Stimulated activated CD8-positive, alpha-beta memory T cell treated with anti-CD3 and anti-CD28 coated beads, Interleukin-4, amount 100 ng/mL, for 24 hours (primary cell): ENCODE results near the gene MOCOS.
"Not testable (repeated sequence)": the region's sequence is repeated elsewhere in the genome, so short reads cannot be mapped to it uniquely, and the experiment has no call there.

Experiments used
- DNase-seq: peaks from one replicate; pipeline ENCODE4 v3.0.0-alpha.2; 2020; ENCODE audit warnings: low read depth

MOCOS gene, protein sequence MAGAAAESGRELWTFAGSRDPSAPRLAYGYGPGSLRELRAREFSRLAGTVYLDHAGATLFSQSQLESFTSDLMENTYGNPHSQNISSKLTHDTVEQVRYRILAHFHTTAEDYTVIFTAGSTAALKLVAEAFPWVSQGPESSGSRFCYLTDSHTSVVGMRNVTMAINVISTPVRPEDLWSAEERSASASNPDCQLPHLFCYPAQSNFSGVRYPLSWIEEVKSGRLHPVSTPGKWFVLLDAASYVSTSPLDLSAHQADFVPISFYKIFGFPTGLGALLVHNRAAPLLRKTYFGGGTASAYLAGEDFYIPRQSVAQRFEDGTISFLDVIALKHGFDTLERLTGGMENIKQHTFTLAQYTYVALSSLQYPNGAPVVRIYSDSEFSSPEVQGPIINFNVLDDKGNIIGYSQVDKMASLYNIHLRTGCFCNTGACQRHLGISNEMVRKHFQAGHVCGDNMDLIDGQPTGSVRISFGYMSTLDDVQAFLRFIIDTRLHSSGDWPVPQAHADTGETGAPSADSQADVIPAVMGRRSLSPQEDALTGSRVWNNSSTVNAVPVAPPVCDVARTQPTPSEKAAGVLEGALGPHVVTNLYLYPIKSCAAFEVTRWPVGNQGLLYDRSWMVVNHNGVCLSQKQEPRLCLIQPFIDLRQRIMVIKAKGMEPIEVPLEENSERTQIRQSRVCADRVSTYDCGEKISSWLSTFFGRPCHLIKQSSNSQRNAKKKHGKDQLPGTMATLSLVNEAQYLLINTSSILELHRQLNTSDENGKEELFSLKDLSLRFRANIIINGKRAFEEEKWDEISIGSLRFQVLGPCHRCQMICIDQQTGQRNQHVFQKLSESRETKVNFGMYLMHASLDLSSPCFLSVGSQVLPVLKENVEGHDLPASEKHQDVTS

DNA sequence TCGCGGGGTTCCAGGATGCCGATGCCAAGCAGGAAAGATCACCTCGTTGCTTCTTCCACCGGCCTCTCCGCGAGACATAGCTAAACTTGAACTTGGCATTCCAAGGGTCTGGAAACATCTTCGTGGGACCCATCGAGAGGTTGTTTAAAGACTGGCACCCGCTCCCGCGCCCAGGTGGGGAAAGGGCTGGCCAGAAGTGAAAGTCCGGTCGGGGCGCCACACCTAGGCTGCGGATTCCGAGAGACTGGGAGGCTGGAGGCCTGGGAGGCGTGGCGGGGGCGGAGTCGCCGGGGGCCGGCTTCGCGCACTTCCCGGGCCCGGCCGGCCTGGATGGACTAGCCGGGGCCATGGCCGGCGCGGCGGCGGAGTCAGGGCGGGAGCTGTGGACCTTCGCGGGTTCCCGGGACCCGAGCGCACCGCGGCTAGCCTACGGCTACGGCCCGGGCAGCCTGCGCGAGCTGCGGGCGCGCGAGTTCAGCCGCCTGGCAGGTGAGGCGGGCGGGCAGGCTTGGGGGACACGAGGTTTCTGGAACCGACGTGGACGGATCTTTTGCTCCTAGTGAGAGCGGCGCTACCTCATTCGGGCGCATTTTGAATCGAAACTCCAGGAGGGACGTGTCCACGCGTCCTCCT is at the start of gene MOCOS:
Gene MOCOS (plus strand): TSS at position 305 of the 633 bp plus-strand sequence. CDS start 43 bp downstream, at position 348.
- peak; percentile 24 for DNase-seq

DNA sequence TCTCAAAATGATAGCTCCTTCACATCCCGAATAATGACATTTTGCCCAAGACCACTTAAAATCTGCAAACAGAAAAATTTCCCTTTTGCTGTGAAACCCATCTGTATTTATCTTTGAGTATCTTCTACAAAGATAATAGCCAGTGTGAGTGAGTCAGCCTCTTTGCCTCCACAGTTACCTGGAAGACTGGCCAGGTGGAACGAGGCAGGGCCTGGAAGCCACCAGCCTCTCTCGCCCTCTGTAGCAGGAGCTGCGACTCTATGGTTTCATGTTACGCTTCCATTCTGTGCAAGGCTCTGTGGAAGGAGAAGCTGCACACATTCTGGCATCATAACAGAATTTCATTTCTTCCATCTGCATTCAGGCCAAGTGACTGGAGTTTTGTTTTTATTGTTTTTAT is 48.1 kb upstream of the MOCOS start:
- DNase-seq = no peak

DNA sequence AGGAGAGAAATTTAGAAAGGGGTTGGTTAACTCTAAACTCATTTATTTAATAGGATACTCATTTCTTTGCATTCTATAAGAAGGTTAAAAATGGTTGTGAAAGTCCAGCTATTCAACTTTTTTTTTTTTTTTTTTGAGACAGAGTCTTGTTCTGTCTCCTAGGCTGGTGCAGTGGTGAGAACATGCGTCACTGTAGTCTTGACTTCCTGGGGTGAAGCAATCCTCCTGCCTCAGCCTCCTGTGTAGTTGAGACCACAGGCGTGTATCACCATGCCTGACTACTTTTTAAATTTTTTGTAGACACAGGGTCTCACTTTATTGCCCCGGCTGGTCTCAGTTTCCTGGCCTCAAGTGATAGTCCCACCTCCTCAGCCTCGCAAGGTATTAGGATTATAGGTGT is 45.7 kb upstream of the MOCOS start:
- no peak for DNase-seq

DNA sequence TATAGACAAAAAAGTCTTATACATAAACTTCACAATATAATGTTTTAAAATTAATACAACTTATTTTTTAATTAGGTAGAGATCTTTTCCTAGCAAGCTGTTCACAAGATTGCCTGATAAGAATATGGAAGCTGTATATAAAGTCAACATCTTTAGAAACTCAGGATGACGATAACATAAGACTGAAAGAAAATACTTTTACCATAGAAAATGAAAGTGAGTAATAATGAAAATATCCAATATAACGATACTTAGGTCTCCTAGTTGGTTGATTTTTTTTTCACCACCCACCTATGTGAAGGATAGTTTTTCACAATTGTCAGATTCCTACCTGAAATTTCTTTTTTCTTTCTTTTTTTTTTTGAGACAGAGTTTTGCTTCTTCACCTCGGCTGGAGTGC is 44.5 kb upstream of the MOCOS start:
- DNase-seq = no peak

DNA sequence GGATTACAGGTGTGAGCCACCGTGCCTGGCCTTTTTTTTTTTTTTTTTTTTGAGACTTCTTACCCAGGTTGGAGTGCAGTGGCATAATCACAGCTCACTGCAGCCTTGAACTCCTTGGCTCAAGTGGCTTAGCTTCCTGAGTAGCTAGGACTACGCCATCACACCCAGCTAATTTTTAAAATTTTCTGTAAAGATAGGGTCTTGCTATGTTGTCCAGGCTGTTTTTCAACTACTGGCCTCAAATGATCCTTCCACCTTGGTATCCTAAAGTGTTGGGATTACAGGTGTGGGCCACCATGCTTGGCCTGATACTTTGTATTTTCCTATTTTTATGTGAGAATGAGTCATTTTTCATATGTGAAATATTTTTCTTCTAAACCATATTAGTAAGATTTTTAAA is 43.9 kb upstream of the MOCOS start:
- DNase-seq = no peak

DNA sequence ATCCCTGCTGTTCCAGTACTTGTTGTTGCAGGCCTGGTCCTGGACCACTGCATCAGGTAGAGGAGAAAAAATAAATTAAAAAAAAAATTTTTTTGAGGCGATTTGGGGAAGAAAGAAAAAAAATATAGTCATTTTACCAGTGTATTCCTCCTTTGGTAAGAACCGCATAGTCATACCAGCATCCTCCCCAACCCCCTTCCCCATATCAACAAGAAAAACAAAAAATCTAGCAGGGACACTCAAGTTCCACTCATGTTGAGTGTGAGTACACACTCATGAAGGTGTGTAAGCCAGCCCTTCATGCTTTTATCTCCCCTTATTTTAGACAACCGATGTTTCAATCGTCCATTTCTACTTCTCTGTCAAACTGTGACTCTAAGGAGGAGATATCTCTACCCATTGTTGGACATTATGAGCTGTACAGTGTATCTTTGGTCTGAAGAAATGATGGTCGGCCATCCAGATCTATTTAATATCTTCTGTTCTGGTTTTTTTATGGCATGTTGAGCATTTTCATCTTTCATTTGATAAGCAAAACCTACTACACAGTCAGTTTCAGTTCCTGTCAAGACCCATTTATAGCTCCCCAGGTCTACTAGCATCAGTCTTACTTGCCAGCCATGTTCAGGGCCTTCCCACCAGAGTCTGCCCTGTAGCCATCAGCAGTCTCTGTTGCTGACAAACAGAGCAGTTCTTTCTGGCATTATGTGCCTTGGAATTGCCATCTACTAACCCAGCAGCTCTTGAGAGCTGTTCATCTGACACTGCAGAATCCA is 37.6 kb upstream of the MOCOS start:
- DNase-seq = no peak

DNA sequence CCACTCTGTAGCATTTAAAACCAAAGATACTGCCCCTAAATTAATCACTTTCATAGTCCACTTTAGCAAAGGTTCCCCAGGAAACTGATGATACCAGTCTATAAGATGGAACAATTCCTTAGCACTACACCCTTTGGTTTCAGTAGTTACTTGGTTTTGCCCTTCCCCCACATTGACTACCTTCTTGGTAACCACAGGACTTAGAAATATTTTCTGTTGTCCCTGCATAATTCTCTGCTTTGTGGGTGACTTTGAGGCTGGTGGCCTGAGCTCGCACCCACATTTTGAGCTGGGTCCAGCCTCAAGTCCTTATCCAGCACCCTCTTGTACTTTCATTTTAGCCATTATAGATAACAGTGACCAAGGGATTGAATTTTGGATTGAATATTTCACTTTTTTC is 34.5 kb upstream of the MOCOS start:
- DNase-seq = no peak

DNA sequence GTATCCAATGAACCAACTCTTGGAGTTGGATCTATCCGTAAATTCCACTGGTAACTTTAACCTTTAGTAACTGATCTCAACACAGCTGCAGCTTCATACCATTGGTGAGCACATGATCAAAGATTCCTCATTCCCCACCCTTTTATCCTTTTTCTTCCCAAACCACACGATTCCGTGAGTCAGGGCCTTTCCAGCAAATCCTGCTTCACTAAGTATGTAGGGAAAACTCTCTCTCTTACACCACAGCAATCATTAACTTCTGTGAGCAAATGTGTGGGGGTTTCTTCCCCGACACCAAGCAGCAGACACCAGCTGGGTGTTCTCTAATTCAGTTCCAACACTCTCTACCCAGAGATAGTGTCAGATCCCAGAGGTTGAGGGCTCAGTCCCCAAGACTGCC is 34.1 kb upstream of the MOCOS start:
- no peak for DNase-seq

DNA sequence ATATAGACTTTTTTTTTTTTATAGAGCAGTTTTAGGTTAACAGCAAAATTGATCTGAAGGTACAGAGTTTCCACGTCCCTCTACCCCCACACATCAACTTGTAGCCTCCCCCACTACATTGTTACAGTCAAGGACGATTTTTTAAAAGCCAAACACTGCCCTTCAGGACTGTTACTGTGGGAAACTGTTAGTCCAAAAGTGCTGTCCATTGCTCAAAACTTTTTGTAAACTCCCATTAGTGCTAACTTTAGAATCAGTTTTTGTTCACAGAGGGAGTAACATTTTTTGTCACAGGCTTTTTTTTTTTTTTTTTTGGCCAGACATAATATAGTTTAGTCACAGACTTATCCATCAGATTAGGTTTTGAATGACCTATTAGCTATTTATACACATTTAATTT is 33.5 kb upstream of the MOCOS start:
- no peak for DNase-seq

DNA sequence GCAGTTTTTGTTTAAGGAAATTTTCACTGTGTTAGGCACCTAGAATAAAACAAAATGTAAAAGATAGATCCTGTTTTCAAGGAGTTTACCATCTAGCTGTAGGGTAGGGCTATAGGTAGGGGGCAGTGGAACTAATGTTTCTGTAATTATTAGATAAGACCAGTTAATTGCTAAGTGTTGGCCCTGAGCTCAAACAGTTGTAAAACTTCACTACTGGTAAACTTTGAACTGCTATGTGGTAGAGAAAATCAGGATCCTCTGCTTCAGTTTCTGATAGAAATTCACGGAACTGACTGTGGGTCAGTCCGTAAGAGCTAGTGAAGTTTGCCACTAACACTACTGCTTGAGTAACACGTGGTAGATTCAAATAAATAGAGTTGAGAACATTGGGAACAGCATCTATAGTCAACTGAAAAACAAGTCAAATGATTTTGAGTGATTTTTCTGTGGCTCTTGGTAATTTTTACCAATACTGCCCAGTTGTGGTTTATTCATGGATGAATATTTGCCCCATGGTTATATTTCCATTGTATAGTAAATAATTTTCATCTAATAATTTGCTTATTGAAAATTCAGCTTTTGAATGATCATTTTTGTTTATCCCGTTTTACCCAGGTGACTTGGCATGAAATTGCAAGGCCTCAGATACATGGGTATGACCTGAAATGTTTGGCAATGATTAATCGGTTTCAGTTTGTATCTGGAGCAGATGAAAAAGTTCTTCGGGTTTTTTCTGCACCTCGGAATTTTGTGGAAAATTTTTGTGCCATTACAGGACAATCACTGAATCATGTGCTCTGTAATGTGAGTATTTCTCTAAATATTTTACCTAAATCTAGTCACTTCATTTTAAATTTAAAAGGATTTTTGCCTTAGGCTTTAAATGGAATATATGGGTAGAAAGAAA is 31.2 kb upstream of the MOCOS start:
- no peak for DNase-seq

DNA sequence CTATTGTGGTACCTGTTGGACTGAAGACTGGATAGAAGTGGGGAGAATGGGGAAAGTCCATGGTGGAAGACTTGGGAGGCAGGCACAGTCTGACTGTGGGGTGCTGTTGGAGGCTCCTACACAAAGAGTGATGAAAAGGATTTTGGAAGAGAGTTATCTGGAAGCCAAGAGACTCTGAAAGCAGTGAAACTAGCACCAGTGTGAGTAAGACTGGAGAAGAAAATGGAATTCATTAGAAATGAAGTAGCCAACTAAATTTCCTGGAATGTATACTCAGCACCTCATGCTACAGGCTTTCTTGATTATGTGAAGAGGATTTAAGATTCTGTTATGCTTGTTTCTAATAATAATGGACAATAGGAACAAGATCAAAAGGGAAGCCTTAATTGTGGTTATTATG is 29.9 kb upstream of the MOCOS start:
- no peak for DNase-seq

DNA sequence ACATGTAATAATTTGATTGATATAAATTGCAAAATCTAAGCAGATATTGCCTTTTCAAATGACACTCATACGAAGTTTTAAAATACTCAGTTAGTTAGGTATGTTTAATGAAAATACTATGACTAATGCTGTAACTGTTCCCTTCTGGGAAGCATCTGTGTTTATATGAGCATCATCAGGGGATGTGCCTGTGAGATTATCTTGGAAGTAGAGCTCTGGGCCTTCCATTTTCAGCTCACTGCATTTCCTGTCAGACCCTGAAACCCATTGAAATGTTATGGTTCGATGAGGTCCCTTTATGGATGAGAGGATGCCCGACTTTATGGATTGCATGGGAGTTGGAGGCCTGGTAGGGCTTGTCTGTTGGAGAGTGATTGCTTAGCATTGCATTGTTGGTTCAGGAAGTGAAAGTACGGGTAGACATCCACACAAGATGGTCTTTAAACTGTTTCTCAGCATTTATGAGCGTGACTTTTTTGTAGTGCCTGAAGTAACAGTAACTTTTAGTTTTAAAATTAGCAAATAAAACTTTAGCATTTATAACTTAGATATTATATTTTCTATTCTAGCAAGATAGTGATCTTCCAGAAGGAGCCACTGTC is 28.9 kb upstream of the MOCOS start:
- DNase-seq = no peak

DNA sequence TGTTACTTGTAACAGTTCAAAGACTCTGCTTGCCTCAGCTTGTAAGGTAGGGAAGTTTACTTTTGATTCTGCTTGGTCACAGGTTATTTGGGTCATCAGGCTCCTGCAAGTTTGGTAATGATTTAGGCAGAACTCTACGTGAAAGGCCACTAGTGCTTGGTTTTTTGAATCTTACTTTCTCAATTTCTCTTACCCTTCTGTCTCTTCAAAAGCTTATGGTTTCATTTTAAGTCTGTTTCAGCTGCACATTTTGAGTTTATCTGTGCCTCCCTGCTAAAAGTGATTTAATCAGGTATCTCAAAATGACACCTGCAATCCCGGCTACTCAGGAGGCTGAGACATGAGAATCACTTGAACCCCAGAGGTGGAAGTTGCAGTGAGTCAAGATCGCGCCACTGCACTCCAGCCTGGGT is 26.3 kb upstream of the MOCOS start:
- no peak for DNase-seq

DNA sequence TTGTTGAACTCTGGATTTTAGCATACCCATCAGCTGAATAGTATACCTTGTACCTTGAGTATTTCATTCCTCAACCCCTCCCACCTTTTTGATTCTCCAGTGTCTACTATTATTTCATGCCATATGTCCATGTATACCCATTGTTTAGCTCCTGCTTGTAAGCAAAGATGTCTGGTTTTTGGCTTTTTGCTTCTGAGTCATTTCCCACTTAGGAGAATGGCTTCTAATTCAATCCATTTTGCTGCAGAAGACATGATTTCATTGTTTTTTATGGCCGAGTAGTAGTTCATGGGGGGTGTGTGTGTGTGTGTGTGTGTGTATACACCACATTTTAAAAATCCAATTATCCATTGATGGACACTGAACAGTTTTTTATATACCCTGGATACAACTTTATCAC is 24.3 kb upstream of the MOCOS start:
- DNase-seq = no peak

DNA sequence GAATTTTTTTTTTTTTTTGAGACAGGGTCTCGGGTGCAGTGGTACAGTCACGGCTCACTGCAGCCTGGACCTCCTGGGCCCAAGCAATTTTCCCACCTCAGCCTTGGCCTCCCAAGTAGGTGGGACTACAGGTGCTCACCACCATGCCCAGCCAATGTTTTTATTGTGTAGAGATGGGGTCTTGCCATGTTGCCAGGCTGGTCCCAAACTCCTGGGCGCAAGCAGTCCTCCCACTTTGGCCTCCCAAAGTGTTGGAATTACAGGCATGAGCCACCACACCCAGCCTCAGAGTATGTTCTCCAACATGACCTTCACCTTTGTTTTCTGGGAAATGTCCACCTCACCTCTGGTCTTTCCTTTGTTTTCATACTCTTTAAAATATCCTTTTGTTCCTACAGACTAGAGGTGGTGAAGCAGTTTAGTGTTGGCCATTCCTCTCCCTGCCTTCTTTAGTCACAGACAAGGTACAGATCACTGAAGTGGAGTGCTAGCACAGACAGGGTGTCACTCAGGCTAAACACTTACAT is 19.5 kb upstream of the MOCOS start:
- DNase-seq = no peak

DNA sequence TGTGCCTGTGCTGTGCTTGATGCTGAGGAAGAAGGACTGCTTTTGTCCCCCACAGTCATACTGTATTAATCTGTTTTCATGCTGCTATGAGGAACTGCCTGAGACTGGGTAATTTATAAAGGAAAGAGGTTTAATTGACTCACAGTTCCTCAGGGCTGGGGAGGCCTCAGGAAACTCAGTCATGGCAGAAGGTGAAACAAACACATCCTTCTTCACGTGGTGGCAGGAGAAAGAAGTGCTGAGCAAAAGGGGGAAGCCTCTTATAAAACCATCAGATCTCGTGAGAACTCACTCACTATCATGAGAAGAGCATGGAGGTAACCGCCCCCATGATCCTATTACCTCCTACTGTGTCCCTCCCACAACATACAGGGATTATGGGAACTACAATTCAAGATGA is 19.0 kb upstream of the MOCOS start:
- not testable (repeated sequence) for DNase-seq

DNA sequence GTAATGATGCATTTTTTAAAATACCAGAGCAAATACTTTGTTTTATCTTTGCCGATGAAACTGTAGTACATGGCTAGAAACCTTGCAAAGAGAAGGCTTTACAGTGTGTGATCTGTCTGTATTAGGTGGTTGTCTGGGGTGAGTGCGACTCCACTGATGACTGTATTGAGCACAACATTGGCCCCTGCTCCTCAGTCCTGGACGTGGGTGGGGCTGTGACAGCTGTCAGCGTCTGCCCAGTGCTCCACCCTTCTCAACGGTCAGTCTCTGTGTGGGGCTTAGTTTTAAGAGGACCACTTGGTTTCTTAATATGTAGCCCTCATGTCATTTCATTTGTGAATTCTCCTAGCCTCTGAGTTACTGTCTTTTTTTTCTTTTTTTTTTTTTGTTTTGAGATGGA is 17.4 kb upstream of the MOCOS start:
- DNase-seq = no peak

DNA sequence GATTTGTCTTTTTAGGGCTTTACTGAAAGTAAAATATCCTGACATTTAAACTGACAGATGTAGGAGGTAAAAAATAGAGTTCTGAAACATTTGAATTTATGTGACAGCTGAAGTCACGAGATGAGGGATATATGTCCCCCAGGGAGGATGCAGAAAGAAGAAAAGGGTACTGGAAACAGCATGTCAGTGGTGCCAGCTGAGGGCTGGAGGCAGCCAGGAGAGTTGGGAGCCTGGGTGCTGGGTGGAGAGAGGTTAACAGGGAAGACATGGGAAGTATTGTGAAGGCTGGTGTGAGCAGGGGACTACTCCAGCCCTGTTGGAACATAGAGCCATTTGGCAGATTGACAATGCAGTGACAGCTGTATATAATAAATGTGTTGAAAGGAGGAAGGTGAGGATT is 11.8 kb upstream of the MOCOS start:
- no peak for DNase-seq

DNA sequence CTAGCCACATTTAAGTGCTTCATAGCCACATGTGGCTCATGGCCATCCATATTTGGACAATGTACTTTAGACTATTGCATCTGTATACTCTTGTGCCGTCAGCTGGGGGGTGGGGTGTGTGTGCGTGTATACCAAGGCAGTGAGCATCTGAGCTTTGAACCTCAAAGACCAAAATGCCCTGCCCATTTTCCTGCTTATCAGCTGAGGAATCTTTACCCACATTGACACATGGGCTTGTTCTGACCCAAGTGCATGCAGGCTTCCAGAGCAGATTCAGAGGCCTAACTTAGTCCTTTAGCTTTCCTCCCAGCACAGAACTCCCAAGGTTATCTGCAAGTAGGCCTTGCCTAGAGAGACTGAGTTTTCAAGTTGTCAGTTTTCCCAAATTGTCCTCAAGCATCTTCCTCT is 11.1 kb upstream of the MOCOS start:
- DNase-seq = no peak

DNA sequence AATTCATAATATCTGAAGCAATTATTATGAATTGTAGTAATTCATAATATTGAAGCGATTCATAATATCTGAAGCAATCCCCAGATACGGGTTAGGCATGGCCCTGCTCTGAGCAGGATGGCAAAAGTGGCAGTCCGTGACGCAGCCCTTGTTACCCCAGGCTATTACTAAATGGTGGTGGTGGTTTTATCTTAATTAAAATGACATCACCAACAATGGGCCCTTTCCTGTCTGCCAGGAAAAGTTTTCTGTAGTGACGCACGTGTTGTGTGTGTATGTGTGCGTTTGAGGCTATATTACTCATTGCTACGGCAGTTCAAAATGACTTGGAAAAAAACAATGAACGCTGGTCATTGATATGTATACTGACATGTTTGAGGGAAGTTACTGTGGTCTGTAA is 10.6 kb upstream of the MOCOS start:
- DNase-seq = no peak
